DMS114 treated with DMSO at 0.1 percent for 48 hours (cell line): ENCODE measurements around the gene TCF4.

ENCODE experiments used
- DNase-seq: peaks from one replicate; lab custom pipeline; 2025; ENCODE audit not compliant: unreplicated experiment; lab: John Stamatoyannopoulos, UW

The TCF4 gene

GRCh38 chr18:55206927-55207326 is 381.1 kb downstream of the TCF4 start:
- DNase-seq, result no peak

- no peak for DNase-seq
Observed at GRCh38 chr18:55202232-55202917, 385.6 kb downstream of the TCF4 start.

- no peak for DNase-seq
Observed at GRCh38 chr18:55199291-55199963, 388.6 kb downstream of the TCF4 start.

- no peak for DNase-seq
Observed at GRCh38 chr18:55195863-55196262, 392.1 kb downstream of the TCF4 start.

GRCh38 chr18:55189972-55190371 is 398.0 kb downstream of the TCF4 start:
- no peak for DNase-seq

- DNase-seq, result no peak
Observed at GRCh38 chr18:55186588-55186987, 401.4 kb downstream of the TCF4 start.

GRCh38 chr18:55185391-55185790 is 402.6 kb downstream of the TCF4 start:
- no peak for DNase-seq

- no peak for DNase-seq
Observed at GRCh38 chr18:55179835-55180234, 408.2 kb downstream of the TCF4 start.

GRCh38 chr18:55179425-55179824 is 408.6 kb downstream of the TCF4 start:
- no peak for DNase-seq

- no peak for DNase-seq
Observed at GRCh38 chr18:55173291-55173690, 414.7 kb downstream of the TCF4 start.
